ENCODE results near the gene GUCD1. TPM values are rescaled to one million over a fixed set of nuclear protein-coding genes. Genes with fewer than 3 reads are reported as not detected.
A peak's percentile ranks its signal among the peaks of the same experiment; 100 is the strongest.

GUCD1 gene
- total RNA-seq, 3 donors from 2014 or later (not counting 1 experiment from before 2014, with no cell fraction given), result 76.9 to 102 (median 94.9) TPM

DNA sequence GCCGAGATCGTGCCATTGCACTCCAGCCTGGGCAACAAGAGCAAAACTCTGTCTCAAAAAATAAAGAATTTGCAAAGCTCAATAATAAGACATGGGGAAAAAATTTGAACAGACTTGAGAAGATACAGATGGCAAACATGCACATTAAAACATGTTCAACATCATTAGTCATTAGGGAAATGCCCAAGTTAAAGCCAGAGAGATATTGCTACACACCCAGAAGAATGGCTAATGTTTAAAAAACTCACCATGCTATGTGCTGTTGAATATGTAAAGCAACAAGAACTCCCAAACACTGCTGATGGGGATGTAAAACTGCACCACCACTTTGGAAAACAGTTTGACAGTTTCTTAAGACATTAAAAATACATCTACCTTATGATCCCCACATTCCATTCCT is 25.3 kb upstream of the GUCD1 start:
- H3K36me3 Mint-ChIP-seq, result no peaks in the 10 kb centered on the region
- Histone ChIP-seq H3K36me3 (ENCODE audit: control insufficient read depth, insufficient read depth, low read length) (peaks cover 2% of the 10 kb centered on the region), H3K4me1 (ENCODE audit: control insufficient read depth, insufficient read depth, low read length) (no peaks in the 10 kb centered on the region), H3K27ac (ENCODE audit: low read length) (no peak overlapping the region), H3K9me3 (ENCODE audit: control insufficient read depth, insufficient read depth, low read length) (no peaks in the 10 kb centered on the region), H3K4me3 (ENCODE audit: low read length) (no peak overlapping the region), H3K27me3 (ENCODE audit: control insufficient read depth, insufficient read depth, low read length) (no peaks in the 10 kb centered on the region)
- no peaks in the 10 kb centered on the region for H3K27me3 Mint-ChIP-seq (ENCODE audit: low read depth in 2 of 2)
- no peak overlapping the region for H3K4me3 Mint-ChIP-seq
- ATAC-seq (no peak), DNase-seq (no peak)
- WGBS (ENCODE audit: insufficient coverage), result 100% methylated on average over 1 of the region's 2 CpGs
- no peaks in the 10 kb centered on the region for H3K9me3 Mint-ChIP-seq
- intact Hi-C loops (cut with micrococcal nuclease), result no loop called here
- TF ChIP-seq, protein P1, sequence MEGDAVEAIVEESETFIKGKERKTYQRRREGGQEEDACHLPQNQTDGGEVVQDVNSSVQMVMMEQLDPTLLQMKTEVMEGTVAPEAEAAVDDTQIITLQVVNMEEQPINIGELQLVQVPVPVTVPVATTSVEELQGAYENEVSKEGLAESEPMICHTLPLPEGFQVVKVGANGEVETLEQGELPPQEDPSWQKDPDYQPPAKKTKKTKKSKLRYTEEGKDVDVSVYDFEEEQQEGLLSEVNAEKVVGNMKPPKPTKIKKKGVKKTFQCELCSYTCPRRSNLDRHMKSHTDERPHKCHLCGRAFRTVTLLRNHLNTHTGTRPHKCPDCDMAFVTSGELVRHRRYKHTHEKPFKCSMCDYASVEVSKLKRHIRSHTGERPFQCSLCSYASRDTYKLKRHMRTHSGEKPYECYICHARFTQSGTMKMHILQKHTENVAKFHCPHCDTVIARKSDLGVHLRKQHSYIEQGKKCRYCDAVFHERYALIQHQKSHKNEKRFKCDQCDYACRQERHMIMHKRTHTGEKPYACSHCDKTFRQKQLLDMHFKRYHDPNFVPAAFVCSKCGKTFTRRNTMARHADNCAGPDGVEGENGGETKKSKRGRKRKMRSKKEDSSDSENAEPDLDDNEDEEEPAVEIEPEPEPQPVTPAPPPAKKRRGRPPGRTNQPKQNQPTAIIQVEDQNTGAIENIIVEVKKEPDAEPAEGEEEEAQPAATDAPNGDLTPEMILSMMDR (IDR thresholded peaks at IDR 0.05), result no peak
- H3K4me1 Mint-ChIP-seq, result no peaks in the 10 kb centered on the region
- no peak overlapping the region for H3K27ac Mint-ChIP-seq

DNA sequence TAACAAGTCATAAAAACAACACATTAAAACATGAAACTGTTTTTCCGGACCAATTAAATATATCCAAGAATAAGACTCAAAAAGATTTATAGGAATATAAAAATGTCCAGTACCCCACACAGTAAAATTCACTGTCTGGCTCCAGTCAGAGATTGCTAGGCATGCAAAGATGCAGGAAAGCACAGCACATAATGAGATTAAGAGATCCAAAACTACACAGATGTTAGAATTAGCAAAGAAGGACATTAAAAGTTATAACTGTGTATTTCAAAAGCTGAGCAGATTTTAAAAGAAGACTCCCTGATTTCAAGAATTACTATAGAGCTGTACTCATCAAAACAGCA is 24.3 kb upstream of the GUCD1 start:
- no peaks in the 10 kb centered on the region for H3K9me3 Mint-ChIP-seq
- H3K27me3 Mint-ChIP-seq (ENCODE audit: low read depth in 2 of 2), result no peaks in the 10 kb centered on the region
- H3K27ac ChIP-seq (ENCODE audit: low read length), result no peak overlapping the region
- WGBS (ENCODE audit: insufficient coverage), result no CpG with 5 or more reads among the region's 1 CpG
- H3K27ac Mint-ChIP-seq, result peak overlapping the region; percentile 13 to 38
- H3K4me1 Mint-ChIP-seq, result no peaks in the 10 kb centered on the region
- no peak for ATAC-seq
- TF ChIP-seq, protein P1 (IDR thresholded peaks at IDR 0.05), result no peak
- intact Hi-C loops (cut with micrococcal nuclease), result no loop called here
- no peak overlapping the region for H3K4me3 ChIP-seq (ENCODE audit: low read length)
- H3K9me3 ChIP-seq (ENCODE audit: control insufficient read depth, insufficient read depth, low read length), result no peaks in the 10 kb centered on the region
- no peaks in the 10 kb centered on the region for H3K4me1 ChIP-seq (ENCODE audit: control insufficient read depth, insufficient read depth, low read length)
- no peaks in the 10 kb centered on the region for H3K27me3 ChIP-seq (ENCODE audit: control insufficient read depth, insufficient read depth, low read length)
- no peak for DNase-seq
- peaks cover 4% of the 10 kb centered on the region for H3K36me3 ChIP-seq (ENCODE audit: control insufficient read depth, insufficient read depth, low read length)
- H3K4me3 Mint-ChIP-seq, result no peak overlapping the region
- H3K36me3 Mint-ChIP-seq, result no peaks in the 10 kb centered on the region

DNA sequence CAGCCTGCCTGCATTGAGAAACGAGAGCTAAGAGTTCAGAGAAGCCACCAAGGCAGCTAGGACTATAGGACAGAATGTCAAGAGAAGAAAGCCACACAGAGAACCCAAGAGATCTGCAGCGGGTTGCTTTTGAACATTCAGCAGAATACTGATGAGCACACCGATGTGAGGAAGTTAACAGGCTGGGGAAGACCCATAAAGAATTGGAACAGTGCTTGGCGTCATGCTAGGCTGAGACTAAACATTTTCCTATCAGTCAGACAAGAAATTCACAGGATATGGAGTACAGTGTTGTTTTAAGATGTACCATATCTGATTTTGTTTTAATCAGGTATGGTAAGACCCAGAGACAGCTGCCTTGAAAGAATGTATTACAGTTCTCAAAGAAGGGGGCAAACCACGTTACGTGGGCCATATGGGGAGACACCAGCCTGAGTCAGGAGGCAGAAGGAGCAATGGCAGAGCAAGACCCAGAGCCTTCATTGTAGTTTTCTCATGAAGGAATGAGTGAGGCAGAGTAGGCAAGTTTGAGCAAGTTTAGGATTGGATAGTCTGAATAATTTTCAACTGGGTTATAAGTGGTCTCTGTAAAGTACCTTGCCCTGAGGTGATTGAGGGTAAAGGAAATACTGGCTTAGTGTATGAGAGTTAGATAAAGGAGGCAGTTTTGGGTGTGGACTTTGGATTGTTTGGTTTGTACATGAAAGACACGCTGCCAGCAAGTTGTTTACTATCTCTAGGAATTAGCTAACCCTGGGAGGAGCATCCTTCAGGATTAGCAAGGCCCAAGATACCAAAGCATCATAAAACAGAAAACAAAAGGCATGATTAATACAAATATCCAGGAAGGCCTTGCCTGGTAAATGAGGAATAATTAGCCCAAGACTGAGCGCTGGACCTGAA is 23.7 kb upstream of the GUCD1 start:
- intact Hi-C loops (cut with micrococcal nuclease), result no loop called here
- Mint-ChIP-seq H3K4me1 (no peaks in the 10 kb centered on the region), H3K27ac (peak overlapping the region; percentile 13 to 38), H3K36me3 (no peaks in the 10 kb centered on the region), H3K9me3 (no peaks in the 10 kb centered on the region), H3K4me3 (no peak overlapping the region), H3K27me3 (ENCODE audit: low read depth in 2 of 2) (no peaks in the 10 kb centered on the region)
- WGBS (ENCODE audit: insufficient coverage), result 90% methylated on average over 7 of the region's 8 CpGs
- H3K27ac ChIP-seq (ENCODE audit: low read length), result no peak overlapping the region
- no peaks in the 10 kb centered on the region for H3K27me3 ChIP-seq (ENCODE audit: control insufficient read depth, insufficient read depth, low read length)
- DNase-seq (no peak), ATAC-seq (no peak)
- H3K4me1 ChIP-seq (ENCODE audit: control insufficient read depth, insufficient read depth, low read length), result no peaks in the 10 kb centered on the region
- H3K36me3 ChIP-seq (ENCODE audit: control insufficient read depth, insufficient read depth, low read length), result peaks cover 10% of the 10 kb centered on the region
- H3K4me3 ChIP-seq (ENCODE audit: low read length), result no peak overlapping the region
- no peaks in the 10 kb centered on the region for H3K9me3 ChIP-seq (ENCODE audit: control insufficient read depth, insufficient read depth, low read length)
- TF ChIP-seq, protein P1 (IDR thresholded peaks at IDR 0.05), result no peak

Measured in natural killer cell (primary cell).